Fibroblast of mammary gland (primary cell): ENCODE data around the gene ABCG4.
A peak's percentile ranks its signal among the peaks of the same experiment; 100 is the strongest.

ENCODE experiments used
- DNase-seq: peaks from one replicate; pipeline ENCODE4 v3.0.0-alpha.2; 2010; ENCODE audit warnings: low read depth
- H3K4me3 ChIP-seq: 2 replicates; pipeline ENCODE4 v1.5.1; 2011; ENCODE audit warnings: low read depth, mild to moderate bottlenecking, low read length, moderate library complexity; ENCODE audit not compliant: control insufficient read depth
- CTCF ChIP-seq: conservative IDR thresholded peaks from 2 replicates; pipeline ENCODE4 v1.5.1; 2011; ENCODE audit warnings: low read depth, low read length, inconsistent platforms; ENCODE audit not compliant: control insufficient read depth, insufficient read depth

The ABCG4 gene

GRCh38 chr11:119155733-119156492 lies 7.1 kb downstream of the ABCG4 start:
- TF ChIP-seq CTCF, result peak; percentile 12
- H3K4me3 ChIP-seq, result no peak overlapping the region
- DNase-seq, result peak; percentile 12

- no peak for DNase-seq
- H3K4me3 ChIP-seq, result no peak overlapping the region
- TF ChIP-seq CTCF, result no peak
These were observed 7.6 kb downstream of the ABCG4 start for GRCh38 chr11:119156496-119156895.

- no peak for DNase-seq
- no peak for TF ChIP-seq CTCF
- H3K4me3 ChIP-seq, result no peak overlapping the region
These were observed 8.2 kb downstream of the ABCG4 start for GRCh38 chr11:119157063-119157462.

GRCh38 chr11:119158467-119158866 lies 9.6 kb downstream of the ABCG4 start:
- TF ChIP-seq CTCF, result no peak
- no peak for DNase-seq

GRCh38 chr11:119160151-119160550 lies 11.3 kb downstream of the ABCG4 start:
- no peak overlapping the region for H3K4me3 ChIP-seq
- no peak for DNase-seq
- no peak for TF ChIP-seq CTCF

More at GRCh38 chr11:119158467-119158866, 9.6 kb downstream of the ABCG4 start:
- H3K4me3 ChIP-seq, result no peak overlapping the region

- no peak for TF ChIP-seq CTCF
- no peak for DNase-seq
- no peak overlapping the region for H3K4me3 ChIP-seq
These were observed 13.0 kb downstream of the ABCG4 start for GRCh38 chr11:119161871-119162270.
